ENCODE measurements around the gene CTDSP2. TPM values are rescaled to one million over a fixed set of nuclear protein-coding genes. Genes with fewer than 3 reads are reported as not detected.

Gene CTDSP2
- polyA plus RNA-seq, 1 donor: 131 TPM

- Histone ChIP-seq H3K4me3 (ENCODE audit: low read length) (peak overlapping the region; percentile 7), H3K9me3 (ENCODE audit: control insufficient read depth, low read depth, low read length) (no peaks in the 10 kb centered on the region), H3K27me3 (ENCODE audit: control insufficient read depth, insufficient read depth, low read length) (no peaks in the 10 kb centered on the region), H3K4me1 (ENCODE audit: control insufficient read depth, insufficient read depth, low read length) (peaks cover 70% of the 10 kb centered on the region), H3K36me3 (ENCODE audit: control insufficient read depth, insufficient read depth, low read length) (peaks cover 13% of the 10 kb centered on the region), H3K27ac (ENCODE audit: low read length) (peak overlapping the region; percentile 7)
- DNase-seq: peak; percentile 40 to 55
- WGBS (ENCODE audit: insufficient coverage, low lambda C conversion rate): 50% methylated on average over 2 of the region's 14 CpGs
Observed at GRCh38 chr12:57842342-57843294, 3.9 kb downstream of the CTDSP2 start.

GRCh38 chr12:57841445-57841844 lies 5.1 kb downstream of the CTDSP2 start:
- H3K9me3 ChIP-seq (ENCODE audit: control insufficient read depth, low read depth, low read length): no peaks in the 10 kb centered on the region
- WGBS (ENCODE audit: insufficient coverage, low lambda C conversion rate): no CpG with 5 or more reads among the region's 4 CpGs
- no peak overlapping the region for H3K27ac ChIP-seq (ENCODE audit: low read length)
- H3K27me3 ChIP-seq (ENCODE audit: control insufficient read depth, insufficient read depth, low read length): no peaks in the 10 kb centered on the region
- DNase-seq: peak in 1 of 2 donors; percentile 56
- H3K36me3 ChIP-seq (ENCODE audit: control insufficient read depth, insufficient read depth, low read length): peaks cover 13% of the 10 kb centered on the region
- no peak overlapping the region for H3K4me3 ChIP-seq (ENCODE audit: low read length)
- H3K4me1 ChIP-seq (ENCODE audit: control insufficient read depth, insufficient read depth, low read length): peaks cover 78% of the 10 kb centered on the region

- no peaks in the 10 kb centered on the region for H3K9me3 ChIP-seq (ENCODE audit: control insufficient read depth, low read depth, low read length)
- H3K4me3 ChIP-seq (ENCODE audit: low read length): no peak overlapping the region
- H3K4me1 ChIP-seq (ENCODE audit: control insufficient read depth, insufficient read depth, low read length): peaks cover 85% of the 10 kb centered on the region
- H3K36me3 ChIP-seq (ENCODE audit: control insufficient read depth, insufficient read depth, low read length): peaks cover 13% of the 10 kb centered on the region
- no peak for DNase-seq
- no peaks in the 10 kb centered on the region for H3K27me3 ChIP-seq (ENCODE audit: control insufficient read depth, insufficient read depth, low read length)
- H3K27ac ChIP-seq (ENCODE audit: low read length): no peak overlapping the region
- WGBS (ENCODE audit: insufficient coverage, low lambda C conversion rate): no CpG with 5 or more reads among the region's 3 CpGs
Observed at GRCh38 chr12:57840726-57841125, 5.8 kb downstream of the CTDSP2 start.

- Histone ChIP-seq H3K27ac (ENCODE audit: low read length) (no peak overlapping the region), H3K4me1 (ENCODE audit: control insufficient read depth, insufficient read depth, low read length) (peaks cover 90% of the 10 kb centered on the region), H3K36me3 (ENCODE audit: control insufficient read depth, insufficient read depth, low read length) (peaks cover 15% of the 10 kb centered on the region), H3K4me3 (ENCODE audit: low read length) (no peak overlapping the region), H3K27me3 (ENCODE audit: control insufficient read depth, insufficient read depth, low read length) (no peaks in the 10 kb centered on the region), H3K9me3 (ENCODE audit: control insufficient read depth, low read depth, low read length) (no peaks in the 10 kb centered on the region)
- DNase-seq: no peak
- no CpG with 5 or more reads among the region's 5 CpGs for WGBS (ENCODE audit: insufficient coverage, low lambda C conversion rate)
Observed at GRCh38 chr12:57839996-57840395, 6.5 kb downstream of the CTDSP2 start.

GRCh38 chr12:57838594-57839302 lies 7.8 kb downstream of the CTDSP2 start:
- peaks cover 90% of the 10 kb centered on the region for H3K4me1 ChIP-seq (ENCODE audit: control insufficient read depth, insufficient read depth, low read length)
- H3K4me3 ChIP-seq (ENCODE audit: low read length): no peak overlapping the region
- no peak for DNase-seq
- no peaks in the 10 kb centered on the region for H3K9me3 ChIP-seq (ENCODE audit: control insufficient read depth, low read depth, low read length)
- H3K27me3 ChIP-seq (ENCODE audit: control insufficient read depth, insufficient read depth, low read length): no peaks in the 10 kb centered on the region
- H3K36me3 ChIP-seq (ENCODE audit: control insufficient read depth, insufficient read depth, low read length): peaks cover 15% of the 10 kb centered on the region
- H3K27ac ChIP-seq (ENCODE audit: low read length): no peak overlapping the region
- no CpG with 5 or more reads among the region's 8 CpGs for WGBS (ENCODE audit: insufficient coverage, low lambda C conversion rate)

- H3K27me3 ChIP-seq (ENCODE audit: control insufficient read depth, insufficient read depth, low read length): no peaks in the 10 kb centered on the region
- peaks cover 15% of the 10 kb centered on the region for H3K36me3 ChIP-seq (ENCODE audit: control insufficient read depth, insufficient read depth, low read length)
- no peak overlapping the region for H3K4me3 ChIP-seq (ENCODE audit: low read length)
- no CpG with 5 or more reads among the region's 5 CpGs for WGBS (ENCODE audit: insufficient coverage, low lambda C conversion rate)
- H3K4me1 ChIP-seq (ENCODE audit: control insufficient read depth, insufficient read depth, low read length): peaks cover 88% of the 10 kb centered on the region
- H3K27ac ChIP-seq (ENCODE audit: low read length): peak overlapping the region; percentile 28
- DNase-seq: no peak
- no peaks in the 10 kb centered on the region for H3K9me3 ChIP-seq (ENCODE audit: control insufficient read depth, low read depth, low read length)
Observed at GRCh38 chr12:57837864-57838562, 8.5 kb downstream of the CTDSP2 start.

- H3K9me3 ChIP-seq (ENCODE audit: control insufficient read depth, low read depth, low read length): no peaks in the 10 kb centered on the region
- WGBS (ENCODE audit: insufficient coverage, low lambda C conversion rate): no CpG with 5 or more reads among the region's 13 CpGs
- DNase-seq: peak; percentile 78
- peak overlapping the region; percentile 25 for H3K27ac ChIP-seq (ENCODE audit: low read length)
- H3K36me3 ChIP-seq (ENCODE audit: control insufficient read depth, insufficient read depth, low read length): peaks cover 17% of the 10 kb centered on the region
- peaks cover 77% of the 10 kb centered on the region for H3K4me1 ChIP-seq (ENCODE audit: control insufficient read depth, insufficient read depth, low read length)
- no peak overlapping the region for H3K4me3 ChIP-seq (ENCODE audit: low read length)
- H3K27me3 ChIP-seq (ENCODE audit: control insufficient read depth, insufficient read depth, low read length): no peaks in the 10 kb centered on the region
Observed at GRCh38 chr12:57836442-57837375, 9.8 kb downstream of the CTDSP2 start.

GRCh38 chr12:57835366-57836288 lies 10.9 kb downstream of the CTDSP2 start:
- Histone ChIP-seq H3K27me3 (ENCODE audit: control insufficient read depth, insufficient read depth, low read length) (no peaks in the 10 kb centered on the region), H3K4me3 (ENCODE audit: low read length) (no peak overlapping the region), H3K36me3 (ENCODE audit: control insufficient read depth, insufficient read depth, low read length) (peaks cover 17% of the 10 kb centered on the region), H3K4me1 (ENCODE audit: control insufficient read depth, insufficient read depth, low read length) (peaks cover 67% of the 10 kb centered on the region), H3K27ac (ENCODE audit: low read length) (no peak overlapping the region), H3K9me3 (ENCODE audit: control insufficient read depth, low read depth, low read length) (no peaks in the 10 kb centered on the region)
- WGBS (ENCODE audit: insufficient coverage, low lambda C conversion rate): no CpG with 5 or more reads among the region's 9 CpGs
- DNase-seq: no peak

Measured in large intestine (tissue), 3 donors.